ENCODE data around the gene RDH13. TPM values are rescaled to one million over a fixed set of nuclear protein-coding genes. Genes with fewer than 3 reads are reported as not detected.

RDH13 gene
- total and polyA plus RNA-seq, 2 experiments from 2014 or later, result 28.0 to 36.5 TPM

GRCh38 chr19:55044286-55044685 is 18.7 kb downstream of the RDH13 start:
- no peak for TF ChIP-seq EZH2phosphoT487 (IDR thresholded peaks at IDR 0.05; ENCODE audit: unreplicated experiment)
- TF ChIP-seq POLR2AphosphoS5 (IDR thresholded peaks at IDR 0.05; ENCODE audit: low read depth), result no peak
- no peak for TF ChIP-seq REST (IDR thresholded peaks at IDR 0.05; ENCODE audit: unreplicated experiment)
- TF ChIP-seq NANOG (IDR thresholded peaks at IDR 0.05; ENCODE audit: borderline replicate concordance), result no peak
- no peak for TF ChIP-seq ETS1 (IDR thresholded peaks at IDR 0.05)
- no peak for TF ChIP-seq ZNF462 (CRISPR knock-in tag; IDR thresholded peaks at IDR 0.05)
- no peak for TF ChIP-seq CTCF (conservative IDR thresholded peaks at IDR 0.05; ENCODE audit: low read depth in 2 of 2)
- no peak for TF ChIP-seq STAT1 (IDR thresholded peaks at IDR 0.05; ENCODE audit: unreplicated experiment)
- no peak for TF ChIP-seq ZNF114 (CRISPR knock-in tag; IDR thresholded peaks at IDR 0.05)
- no peak for TF ChIP-seq ZNF331 (CRISPR knock-in tag; IDR thresholded peaks at IDR 0.05; ENCODE audit: low read depth)
- Mint-ChIP-seq H3K4me3 (no peak overlapping the region), H3K9me3 (no peaks in the 10 kb centered on the region), H3K36me3 (ENCODE audit: low read depth) (peaks cover 52% of the 10 kb centered on the region), H3K27ac (no peak overlapping the region), H3K27me3 (ENCODE audit: insufficient read depth, low read depth, poor library complexity) (no peaks in the 10 kb centered on the region), H3K4me1 (no peaks in the 10 kb centered on the region)
- Histone ChIP-seq H3K27ac (ENCODE audit: low read depth) (no peak overlapping the region), H3K4me1 (ENCODE audit: insufficient read depth) (no peaks in the 10 kb centered on the region), H3K4me3 (no peak overlapping the region), H3K79me2 (replicated peaks; ENCODE audit: insufficient read depth) (peaks cover 18% of the 10 kb centered on the region; the same call in 1 of the 2 replicates), H2AFZ (no peak overlapping the region), H3K4me2 (no peak overlapping the region), H3K27me3 (ENCODE audit: insufficient read depth) (no peaks in the 10 kb centered on the region), H4K20me1 (replicated peaks; ENCODE audit: insufficient read depth) (peaks cover 21% of the 10 kb centered on the region; the same call in 1 of the 2 replicates), H3K36me3 (ENCODE audit: insufficient read depth) (peaks cover 4% of the 10 kb centered on the region; the same call in 1 of the 2 replicates), H3F3A (replicated peaks; ENCODE audit: low read depth) (no peaks in the 10 kb centered on the region), H3K9me2 (ENCODE audit: insufficient read depth) (no peaks in the 10 kb centered on the region)
- no peak for DNase-seq (ENCODE audit: low spot score)
- no peak for ATAC-seq
